GM18909 (cell line): Measurements from ENCODE around the gene CNTNAP5.
"Not testable (repeated sequence)": the region's sequence is repeated elsewhere in the genome, so short reads cannot be mapped to it uniquely, and the experiment has no call there.

Source experiments
- ATAC-seq: cut with Tn5 transposase; IDR thresholded peaks from one replicate; pipeline ENCODE4 v1.9.1; 2021; ENCODE audit warnings: mild to moderate bottlenecking; ENCODE audit not compliant: unreplicated experiment, poor library complexity

CNTNAP5 gene

GRCh38 chr2:124315221-124315880 lies 290.3 kb downstream of the CNTNAP5 start:
- ATAC-seq: no peak

- no peak for ATAC-seq
These were observed 291.0 kb downstream of the CNTNAP5 start for GRCh38 chr2:124316133-124316532.

DNA sequence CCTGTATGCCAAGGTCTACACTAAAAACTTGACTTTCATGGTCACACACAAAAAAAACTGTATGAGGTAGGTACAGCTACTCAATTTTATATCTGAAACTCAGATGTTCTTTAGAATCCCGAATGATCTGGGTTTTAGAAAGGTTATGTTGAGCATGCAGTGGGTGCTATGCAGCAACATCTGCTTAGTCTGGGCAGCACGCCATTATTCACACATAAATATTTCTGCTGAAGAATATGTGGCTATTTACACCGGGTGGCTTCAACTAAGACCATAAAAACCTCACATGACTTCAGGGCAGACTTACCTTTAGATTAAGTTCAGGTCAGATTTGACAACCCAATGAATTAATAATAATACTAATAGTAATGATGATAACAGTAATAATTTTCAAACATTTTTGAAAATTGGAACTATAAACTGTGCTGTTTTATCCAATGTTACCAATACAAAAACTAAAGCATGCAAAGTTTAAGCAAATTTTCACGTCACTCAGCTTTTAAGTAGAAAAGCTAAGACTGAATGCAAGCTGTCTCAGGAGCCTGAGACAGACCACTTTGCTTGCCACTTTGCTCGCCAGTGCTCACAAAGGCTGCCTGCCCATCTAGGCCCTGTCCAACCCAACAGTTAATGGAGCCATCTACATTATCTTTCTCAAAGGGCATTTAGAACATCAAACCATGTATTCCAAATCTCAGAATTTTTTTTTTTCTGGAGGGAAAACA lies 292.0 kb downstream of the CNTNAP5 start:
- no peak for ATAC-seq

GRCh38 chr2:124317628-124318027 lies 292.5 kb downstream of the CNTNAP5 start:
- no peak for ATAC-seq

- no peak for ATAC-seq
These were observed 293.8 kb downstream of the CNTNAP5 start for GRCh38 chr2:124318913-124319312.

GRCh38 chr2:124319577-124319976 lies 294.5 kb downstream of the CNTNAP5 start:
- ATAC-seq: no peak

GRCh38 chr2:124320051-124320688 lies 295.1 kb downstream of the CNTNAP5 start:
- no peak for ATAC-seq

- ATAC-seq: no peak
These were observed 298.2 kb downstream of the CNTNAP5 start for GRCh38 chr2:124323321-124323720.

DNA sequence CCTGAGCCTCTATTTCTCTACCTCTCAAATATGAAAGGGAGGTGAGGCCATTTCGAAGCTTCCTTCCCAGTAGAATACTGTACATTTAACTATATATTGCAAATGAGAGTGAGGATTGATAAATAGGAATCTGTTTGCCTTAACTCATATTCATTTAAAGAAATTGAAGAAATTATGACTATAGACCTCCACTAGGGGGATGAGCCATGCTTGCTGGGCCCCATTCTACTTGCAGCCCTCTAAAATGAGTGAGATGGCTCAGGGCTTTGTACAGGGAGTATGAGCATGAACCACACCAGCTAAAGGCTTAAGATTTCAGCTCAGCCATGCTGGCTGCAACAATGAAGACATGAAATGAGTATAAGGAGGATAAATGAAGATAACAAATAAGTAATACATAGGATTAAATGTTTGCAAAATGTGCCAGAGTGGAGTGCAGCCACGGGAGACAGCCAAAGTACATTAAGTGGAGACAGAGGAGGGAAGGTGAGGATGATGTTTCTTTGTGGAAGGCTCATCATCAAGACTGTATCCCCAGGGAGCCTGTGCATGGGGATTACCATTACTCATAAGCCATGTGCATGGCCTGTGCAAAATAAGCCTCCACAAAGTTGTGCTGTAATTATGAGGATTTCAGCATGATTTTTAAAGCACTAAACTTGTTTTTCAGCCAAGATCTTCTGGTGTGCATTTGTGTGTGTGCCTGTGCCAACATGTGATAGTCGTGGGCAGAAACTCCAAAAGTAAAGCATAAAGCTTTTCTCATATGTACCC lies 300.8 kb downstream of the CNTNAP5 start:
- ATAC-seq: no peak

GRCh38 chr2:124327303-124327702 lies 302.2 kb downstream of the CNTNAP5 start:
- no peak for ATAC-seq

DNA sequence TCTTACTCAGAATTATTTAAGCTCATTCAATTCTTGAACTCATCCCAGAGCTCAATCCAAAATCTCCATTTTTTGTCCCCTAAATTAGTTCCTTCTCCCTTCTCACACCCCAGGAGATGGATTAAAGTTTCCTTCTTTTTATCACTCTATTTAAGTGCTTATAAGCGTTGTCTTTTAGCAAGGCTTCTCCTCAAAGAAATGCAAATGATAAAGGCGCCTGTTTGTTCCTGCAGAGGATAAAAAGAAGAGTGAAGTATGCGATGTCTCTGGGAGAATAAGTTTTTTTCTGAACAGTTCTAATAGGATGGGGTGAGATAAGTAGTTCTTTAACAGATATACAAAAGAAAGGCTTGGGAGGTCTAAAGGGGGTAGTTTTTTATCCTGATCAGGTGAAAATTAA lies 303.3 kb downstream of the CNTNAP5 start:
- ATAC-seq: no peak

- ATAC-seq: no peak
These were observed 308.7 kb downstream of the CNTNAP5 start for GRCh38 chr2:124333784-124334183.

DNA sequence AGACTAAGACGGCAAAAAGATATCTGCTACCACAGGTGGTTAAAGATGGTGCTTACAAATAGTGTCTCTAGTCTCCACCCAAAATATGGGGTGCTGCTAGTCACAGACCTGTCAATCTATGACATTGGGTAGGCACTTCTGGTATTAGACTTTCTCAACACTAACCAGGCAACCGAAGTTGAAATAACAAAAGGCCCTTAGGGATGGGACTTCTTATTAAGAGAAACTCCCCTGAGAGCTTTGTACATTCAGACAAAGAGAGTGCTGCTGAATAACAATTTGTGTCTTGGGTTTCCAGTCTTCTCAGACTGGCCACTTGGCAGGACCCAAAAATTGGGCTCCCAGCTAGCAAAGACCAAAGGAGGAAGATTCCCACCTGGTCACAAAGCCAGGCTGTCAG lies 310.0 kb downstream of the CNTNAP5 start:
- ATAC-seq: no peak

DNA sequence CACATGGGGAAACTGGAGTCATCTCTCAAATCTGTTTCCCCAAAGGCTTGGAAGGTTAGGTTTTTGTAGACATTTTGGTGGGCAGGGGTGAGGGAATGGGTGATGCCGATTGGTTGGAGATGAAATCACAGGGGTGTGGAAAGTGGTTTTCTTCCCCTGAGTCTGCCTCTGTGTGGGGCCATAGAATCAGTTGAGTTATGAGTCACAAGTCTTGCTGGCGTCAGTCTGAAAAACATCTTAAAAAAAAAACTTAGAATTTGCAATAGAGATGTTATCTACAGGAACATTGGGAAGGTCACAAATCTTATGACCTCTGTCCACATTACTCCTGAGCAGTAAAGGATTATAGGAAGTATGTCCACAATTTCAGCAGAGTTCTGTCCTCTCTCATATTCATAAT lies 314.6 kb downstream of the CNTNAP5 start:
- ATAC-seq: no peak

GRCh38 chr2:124343827-124344498 lies 318.9 kb downstream of the CNTNAP5 start:
- ATAC-seq: no peak

DNA sequence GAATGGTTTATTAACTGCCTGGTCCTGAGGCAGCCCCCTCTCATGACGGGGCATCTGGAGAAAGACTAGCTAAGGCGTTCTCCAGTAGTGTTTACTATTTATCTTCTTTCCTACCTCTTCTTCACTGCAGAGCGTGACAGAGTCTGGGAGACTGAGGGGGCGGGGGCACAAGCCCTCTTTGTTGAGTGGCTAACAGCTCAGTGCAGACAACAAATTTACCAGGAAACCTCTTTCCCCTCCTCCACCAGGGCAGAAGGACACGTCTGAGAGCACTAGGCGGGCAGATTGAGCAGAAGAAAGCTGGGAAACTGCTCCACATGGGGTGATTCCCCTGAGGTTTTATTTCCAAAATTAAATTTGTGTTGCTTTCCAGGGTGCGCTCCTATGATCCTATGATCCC lies 322.1 kb downstream of the CNTNAP5 start:
- ATAC-seq: no peak

GRCh38 chr2:124353656-124354055 lies 328.6 kb downstream of the CNTNAP5 start:
- no peak for ATAC-seq

- no peak for ATAC-seq
These were observed 329.4 kb downstream of the CNTNAP5 start for GRCh38 chr2:124354466-124354865.

DNA sequence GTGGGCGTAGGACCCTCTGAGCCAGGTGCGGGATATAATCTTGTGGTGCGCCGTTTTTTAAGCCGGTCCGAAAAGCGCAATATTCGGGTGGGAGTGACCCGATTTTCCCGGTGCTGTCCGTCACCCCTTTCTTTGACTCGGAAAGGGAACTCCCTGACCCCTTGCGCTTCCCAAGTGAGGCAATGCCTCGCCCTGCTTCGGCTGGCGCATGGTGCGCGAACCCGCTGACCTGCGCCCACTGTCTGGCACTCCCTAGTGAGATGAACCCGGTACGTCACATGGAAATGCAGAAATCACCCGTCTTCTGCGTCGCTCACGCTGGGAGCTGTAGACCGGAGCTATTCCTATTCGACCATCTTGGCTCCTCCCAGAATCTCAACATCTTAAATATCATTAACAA lies 336.9 kb downstream of the CNTNAP5 start:
- not testable (repeated sequence) for ATAC-seq

- ATAC-seq: no peak
These were observed 344.1 kb downstream of the CNTNAP5 start for GRCh38 chr2:124369181-124369580.
